HepG2 (cell line): Measurements from ENCODE around the gene CIART. TPM values are rescaled to one million over a fixed set of nuclear protein-coding genes. Genes with fewer than 3 reads are reported as not detected.

Experiments
- CREB1 ChIP-seq, 2 experiments: fragments of 450-650 bp in 1 of 2; IDR thresholded peaks; 2 replicates each; pipeline ENCODE4 v1.6.1; 2016 to 2017; ENCODE audit warnings: control low read depth in 1 of 2, mild to moderate bottlenecking in 1 of 2, missing compliant biosample characterization in 1 of 2, missing genetic modification characterization in 1 of 2
- FOXP1 ChIP-seq, 2 experiments: fragments of 450-650 bp in 1 of 2; IDR thresholded peaks; 2 replicates each; pipeline ENCODE4 v1.6.1; 2017 to 2018; ENCODE audit warnings: antibody characterized with exemption in 1 of 2
- HOXA3 ChIP-seq: sonication (generic); formaldehyde crosslinking; IDR thresholded peaks from 2 replicates; pipeline ENCODE4 v1.5.0; 2020; ENCODE audit warnings: missing genetic modification reagents
- MAF1 ChIP-seq: sonication (generic); formaldehyde crosslinking; IDR thresholded peaks from 2 replicates; pipeline ENCODE4 v1.5.0; 2020; ENCODE audit warnings: missing genetic modification reagents, borderline replicate concordance
- MAFK ChIP-seq, 2 experiments: IDR thresholded peaks in 1 of 2; conservative IDR thresholded peaks in 1 of 2; 2 replicates each; pipeline ENCODE4 v1.6.1; 2011; ENCODE audit warnings: improper control_type of control experiment in 2 of 2, low read length in 2 of 2
- MED8 ChIP-seq: sonication (generic); formaldehyde crosslinking; IDR thresholded peaks from 2 replicates; pipeline ENCODE4 v1.8.1; 2023; ENCODE audit warnings: mild to moderate bottlenecking, missing genetic modification reagents; ENCODE audit not compliant: insufficient replicate concordance
- MXI1 ChIP-seq: IDR thresholded peaks from 3 replicates; pipeline ENCODE4 v1.6.1; 2012; ENCODE audit warnings: low read depth, low read length, inconsistent platforms, borderline replicate concordance
- PCBP1 ChIP-seq: fragments of 200-400 bp; formaldehyde crosslinking; IDR thresholded peaks from 2 replicates; pipeline ENCODE4 v1.6.1; 2017; ENCODE audit warnings: mild to moderate bottlenecking, low read depth, low read length, borderline replicate concordance
- PHF21A ChIP-seq: sonication (generic); formaldehyde crosslinking; IDR thresholded peaks from 2 replicates; pipeline ENCODE4 v1.5.0; 2020; ENCODE audit warnings: mild to moderate bottlenecking, missing genetic modification reagents
- POLR2AphosphoS2 ChIP-seq: IDR thresholded peaks from 2 replicates; pipeline ENCODE4 v1.6.1; 2011; ENCODE audit warnings: low read depth, low read length, improper control_type of control experiment
- POLR2AphosphoS5 ChIP-seq: IDR thresholded peaks from 2 replicates; pipeline ENCODE4 v1.6.1; 2012; ENCODE audit warnings: low read depth, low read length
- TAF1 ChIP-seq: sonication (generic); formaldehyde crosslinking; IDR thresholded peaks from 2 replicates; pipeline ENCODE4 v1.4.0; 2020; ENCODE audit warnings: missing genetic modification reagents
- XRCC5 ChIP-seq: fragments of 200-400 bp; formaldehyde crosslinking; optimal IDR thresholded peaks from 2 replicates; pipeline ENCODE3; 2017; ENCODE audit warnings: mild to moderate bottlenecking, low read length
- ZBTB3 ChIP-seq: sonication (generic); formaldehyde crosslinking; IDR thresholded peaks from 2 replicates; pipeline ENCODE4 v1.4.0; 2020; ENCODE audit warnings: low read depth, mild to moderate bottlenecking, moderate library complexity, missing genetic modification reagents, borderline replicate concordance
- ZFP82 ChIP-seq: sonication (generic); formaldehyde crosslinking; IDR thresholded peaks from 2 replicates; pipeline ENCODE4 v1.5.1; 2020; ENCODE audit warnings: mild to moderate bottlenecking, missing genetic modification reagents, borderline replicate concordance
- ZFY ChIP-seq: sonication (generic); formaldehyde crosslinking; IDR thresholded peaks from 2 replicates; pipeline ENCODE4 v1.4.0; 2020; ENCODE audit warnings: missing genetic modification reagents
- ZNF136 ChIP-seq: sonication (generic); formaldehyde crosslinking; IDR thresholded peaks from 2 replicates; pipeline ENCODE4 v1.8.1; 2022; ENCODE audit warnings: low read depth, mild to moderate bottlenecking, moderate library complexity, missing genetic modification reagents
- ZNF160 ChIP-seq: sonication (generic); formaldehyde crosslinking; IDR thresholded peaks from 2 replicates; pipeline ENCODE4 v1.8.0; 2022; ENCODE audit warnings: mild to moderate bottlenecking, inconsistent platforms, missing genetic modification reagents
- ZNF430 ChIP-seq: sonication (generic); formaldehyde crosslinking; IDR thresholded peaks from 2 replicates; pipeline ENCODE4 v1.9.0; 2021; ENCODE audit warnings: mild to moderate bottlenecking, missing genetic modification reagents
- ZNF788 ChIP-seq: sonication (generic); formaldehyde crosslinking; IDR thresholded peaks from 2 replicates; pipeline ENCODE4 v1.5.0; 2020; ENCODE audit warnings: mild to moderate bottlenecking, missing genetic modification reagents, borderline replicate concordance
- ZNF879 ChIP-seq: sonication (generic); formaldehyde crosslinking; IDR thresholded peaks from 2 replicates; pipeline ENCODE4 v1.8.1; 2023; ENCODE audit warnings: missing genetic modification reagents
- polyA plus RNA-seq, 8 experiments: library from polyadenylated mRNA; depleted of rRNA in 3 of 8; stranded (reverse) in 7 of 8; unstranded in 1 of 8; fragments of >200 nt; fragmentation: Illumina TruSeq in 4 of 8; extraction: Trizol in 4 of 8; gene quantifications; 2 replicates each; pipeline versions ENCODE4 v1.2.1 to v1.2.3, GENCODE V29; 2011 to 2016; ENCODE audit warnings: low read depth in 4 of 8, missing spikeins in 1 of 8, mixed read lengths in 1 of 8; ENCODE audit not compliant: insufficient read depth in 1 of 8
- total RNA-seq, 5 experiments: library from RNA; depleted of rRNA; stranded (reverse); fragments of >200 nt; fragmentation: Illumina TruSeq; extraction: Trizol; gene quantifications; 2 replicates each; pipeline ENCODE4 v1.2.3, GENCODE V29; 2016; ENCODE audit warnings: low read depth in 1 of 5
- TF ChIP-seq, protein P1 (sequence below): sonication (generic); formaldehyde crosslinking; IDR thresholded peaks from 2 replicates; pipeline ENCODE4 v1.8.0; 2022; ENCODE audit warnings: mild to moderate bottlenecking, missing genetic modification reagents, moderate library complexity
- TF ChIP-seq, protein P2 (sequence below): sonication (generic); formaldehyde crosslinking; IDR thresholded peaks from 2 replicates; pipeline ENCODE4 v1.4.0; 2020; ENCODE audit warnings: missing genetic modification reagents
- TF ChIP-seq, protein P3 (sequence below): sonication (generic); formaldehyde crosslinking; IDR thresholded peaks from 2 replicates; pipeline ENCODE4 v1.8.0; 2022; ENCODE audit warnings: mild to moderate bottlenecking, missing genetic modification reagents; ENCODE audit not compliant: insufficient replicate concordance
- TF ChIP-seq, protein P4 (sequence below): IDR thresholded peaks from 2 replicates; pipeline ENCODE4 v1.6.1; 2016; ENCODE audit warnings: missing genetic modification reagents, missing compliant biosample characterization

The CIART gene
- total and polyA plus RNA-seq, 2 of the 13 experiments (the other 11 are each of a cell fraction or from before 2014, with no cell fraction given), result 0.58 TPM; not detected in 1

DNA sequence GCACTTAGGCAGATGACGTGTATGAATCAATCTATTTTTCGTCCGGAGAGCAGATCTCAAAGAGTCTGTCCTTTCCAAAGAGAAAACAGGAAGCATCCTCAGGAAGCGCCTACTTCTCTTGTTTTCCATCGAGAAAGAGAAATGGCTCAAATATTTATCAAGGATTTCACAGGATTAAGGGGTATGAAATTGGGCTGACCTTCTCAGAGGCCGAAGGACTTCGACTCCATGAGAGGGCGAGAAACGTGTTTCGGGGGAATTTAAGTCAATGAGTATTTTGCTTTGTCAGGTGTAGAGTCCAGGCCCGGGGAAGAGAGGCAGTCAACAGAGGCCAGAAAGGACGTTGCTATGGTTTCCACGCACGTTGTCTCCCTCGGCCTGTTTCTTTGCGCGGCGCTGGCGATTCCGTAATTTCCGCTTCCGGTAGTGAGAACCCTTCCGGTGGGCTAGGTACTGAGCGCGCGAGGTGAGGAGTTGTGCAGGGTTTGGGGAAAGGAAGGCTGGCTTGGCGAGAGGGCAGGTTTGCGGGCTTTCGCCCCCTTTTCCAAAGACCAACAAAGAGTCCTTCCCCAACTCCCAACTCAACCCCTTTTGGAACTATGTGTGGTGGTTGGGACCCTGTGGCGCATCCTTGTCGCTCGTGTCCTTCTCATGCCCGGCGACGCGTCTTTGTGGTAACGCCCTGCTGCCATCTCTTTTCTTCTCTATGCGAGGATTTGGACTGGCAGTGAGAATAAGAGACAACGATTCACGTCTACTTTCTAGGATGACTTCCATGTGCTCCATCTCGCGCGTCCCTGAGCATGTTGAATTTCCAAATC lies 11.3 kb downstream of the CIART start, which contains the start of gene MRPS21 (continued):
- TF ChIP-seq PHF21A (no peak), XRCC5 (no peak), ZNF160 (CRISPR knock-in tag) (peak; percentile 21; the same call in 1 of the 2 replicates), ZNF788 (peak; percentile 42; the same call in 1 of the 2 replicates), FOXP1 (IDR thresholded peaks at IDR 0.05) (no peak), FOXP1 (CRISPR knock-in tag; IDR thresholded peaks at IDR 0.05) (no peak), ZFP82 (CRISPR knock-in tag) (0 out of 2 replicates have a peak, but pooled peaks have one; percentile 27), ZNF136 (no peak), ZNF879 (CRISPR knock-in tag) (no peak), POLR2AphosphoS2 (no peak), MAFK (conservative IDR thresholded peaks at IDR 0.05 in 1 of 2, IDR thresholded peaks at IDR 0.05 in 1 of 2; ENCODE audit: low read length in 2 of 2) (peak; percentile 58 to 65; a peak in 2 of 4 replicates), MAF1 (no peak), POLR2AphosphoS5 (peak; percentile 97), CREB1 (IDR thresholded peaks at IDR 0.05) (peak; percentile 82), CREB1 (CRISPR knock-in tag; IDR thresholded peaks at IDR 0.05) (peak; percentile 98), TAF1 (CRISPR knock-in tag) (peak; percentile 86), MED8 (CRISPR knock-in tag) (no peak), ZFY (CRISPR knock-in tag) (peak; percentile 91), MXI1 (peak; percentile 97; the same call in 2 of the 3 replicates), PCBP1 (peak; percentile 86; the same call in 1 of the 2 replicates), ZNF430 (peak; percentile 87), HOXA3 (CRISPR knock-in tag) (peak; percentile 94; the same call in 1 of the 2 replicates), ZBTB3 (CRISPR knock-in tag) (0 out of 2 replicates have a peak, but pooled peaks have one; percentile 56)
- TF ChIP-seq, protein P1, sequence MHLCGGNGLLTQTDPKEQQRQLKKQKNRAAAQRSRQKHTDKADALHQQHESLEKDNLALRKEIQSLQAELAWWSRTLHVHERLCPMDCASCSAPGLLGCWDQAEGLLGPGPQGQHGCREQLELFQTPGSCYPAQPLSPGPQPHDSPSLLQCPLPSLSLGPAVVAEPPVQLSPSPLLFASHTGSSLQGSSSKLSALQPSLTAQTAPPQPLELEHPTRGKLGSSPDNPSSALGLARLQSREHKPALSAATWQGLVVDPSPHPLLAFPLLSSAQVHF (CRISPR knock-in tag), result no peak
- TF ChIP-seq, protein P2, sequence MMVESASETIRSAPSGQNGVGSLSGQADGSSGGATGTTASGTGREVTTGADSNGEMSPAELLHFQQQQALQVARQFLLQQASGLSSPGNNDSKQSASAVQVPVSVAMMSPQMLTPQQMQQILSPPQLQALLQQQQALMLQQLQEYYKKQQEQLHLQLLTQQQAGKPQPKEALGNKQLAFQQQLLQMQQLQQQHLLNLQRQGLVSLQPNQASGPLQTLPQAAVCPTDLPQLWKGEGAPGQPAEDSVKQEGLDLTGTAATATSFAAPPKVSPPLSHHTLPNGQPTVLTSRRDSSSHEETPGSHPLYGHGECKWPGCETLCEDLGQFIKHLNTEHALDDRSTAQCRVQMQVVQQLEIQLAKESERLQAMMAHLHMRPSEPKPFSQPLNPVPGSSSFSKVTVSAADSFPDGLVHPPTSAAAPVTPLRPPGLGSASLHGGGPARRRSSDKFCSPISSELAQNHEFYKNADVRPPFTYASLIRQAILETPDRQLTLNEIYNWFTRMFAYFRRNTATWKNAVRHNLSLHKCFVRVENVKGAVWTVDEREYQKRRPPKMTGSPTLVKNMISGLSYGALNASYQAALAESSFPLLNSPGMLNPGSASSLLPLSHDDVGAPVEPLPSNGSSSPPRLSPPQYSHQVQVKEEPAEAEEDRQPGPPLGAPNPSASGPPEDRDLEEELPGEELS, result peak; percentile 56; the same call in 1 of the 2 replicates
- TF ChIP-seq, protein P3, sequence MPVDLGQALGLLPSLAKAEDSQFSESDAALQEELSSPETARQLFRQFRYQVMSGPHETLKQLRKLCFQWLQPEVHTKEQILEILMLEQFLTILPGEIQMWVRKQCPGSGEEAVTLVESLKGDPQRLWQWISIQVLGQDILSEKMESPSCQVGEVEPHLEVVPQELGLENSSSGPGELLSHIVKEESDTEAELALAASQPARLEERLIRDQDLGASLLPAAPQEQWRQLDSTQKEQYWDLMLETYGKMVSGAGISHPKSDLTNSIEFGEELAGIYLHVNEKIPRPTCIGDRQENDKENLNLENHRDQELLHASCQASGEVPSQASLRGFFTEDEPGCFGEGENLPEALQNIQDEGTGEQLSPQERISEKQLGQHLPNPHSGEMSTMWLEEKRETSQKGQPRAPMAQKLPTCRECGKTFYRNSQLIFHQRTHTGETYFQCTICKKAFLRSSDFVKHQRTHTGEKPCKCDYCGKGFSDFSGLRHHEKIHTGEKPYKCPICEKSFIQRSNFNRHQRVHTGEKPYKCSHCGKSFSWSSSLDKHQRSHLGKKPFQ, result peak; percentile 21
- TF ChIP-seq, protein P4, sequence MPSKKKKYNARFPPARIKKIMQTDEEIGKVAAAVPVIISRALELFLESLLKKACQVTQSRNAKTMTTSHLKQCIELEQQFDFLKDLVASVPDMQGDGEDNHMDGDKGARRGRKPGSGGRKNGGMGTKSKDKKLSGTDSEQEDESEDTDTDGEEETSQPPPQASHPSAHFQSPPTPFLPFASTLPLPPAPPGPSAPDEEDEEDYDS (CRISPR knock-in tag), result peak; percentile 58
